Adrenal gland (tissue), 12 donors: ENCODE results near the gene VWF. TPM values are rescaled to one million over a fixed set of nuclear protein-coding genes. Genes with fewer than 3 reads are reported as not detected.

ENCODE experiments used
- DNase-seq, 7 donors: peaks; one replicate each; pipeline ENCODE4 v3.0.0-alpha.2; 2019 to 2020
- H3K27ac ChIP-seq, 5 donors: fragments of 200-600 bp; sonication (generic) in 4 of 5; 1 replicate in 3 of 5; 2 replicates in 2 of 5; pipeline versions ENCODE4 v1.5.1 to v1.8.0; 2016 to 2020; ENCODE audit warnings: mild to moderate bottlenecking in 1 of 5
- H3K27me3 ChIP-seq: fragments of 200-600 bp; 2 replicates; pipeline ENCODE4 v1.8.0; 2021
- H3K36me3 ChIP-seq, 2 donors: fragments of 200-600 bp; replicated peaks in 1 of 2; 1 replicate in 1 of 2; 2 replicates in 1 of 2; pipeline versions ENCODE4 v1.5.1 to v1.8.0; 2018 to 2022
- H3K4me1 ChIP-seq, 2 donors: fragments of 200-600 bp; replicated peaks in 1 of 2; 1 replicate in 1 of 2; 2 replicates in 1 of 2; pipeline versions ENCODE4 v1.5.1 to v1.8.0; 2018 to 2021
- H3K4me3 ChIP-seq, 4 donors: fragments of 200-600 bp; sonication (generic) in 3 of 4; one replicate each; pipeline ENCODE4 v1.5.1; 2016 to 2018
- H3K9me3 ChIP-seq, 3 donors: fragments of 200-600 bp; sonication (generic) in 1 of 3; replicated peaks in 1 of 3; 1 replicate in 2 of 3; 2 replicates in 1 of 3; pipeline versions ENCODE4 v1.5.1 to v1.8.0; 2016 to 2021
- CTCF ChIP-seq, 6 experiments: fragments of 450-650 bp in 4 of 6; fragments of 200-600 bp in 2 of 6; sonication (generic) in 1 of 6; IDR thresholded peaks; 1 replicate in 5 of 6; 2 replicates in 1 of 6; pipeline versions ENCODE4 v1.5.1 to v1.8.0; 2016 to 2021; ENCODE audit warnings: antibody characterized with exemption in 6 of 6, mild to moderate bottlenecking in 2 of 6, moderate library complexity in 1 of 6
- POLR2A ChIP-seq, 2 donors: fragments of 450-650 bp; IDR thresholded peaks; one replicate each; pipeline ENCODE4 v1.6.1; 2017; ENCODE audit warnings: antibody characterized with exemption in 2 of 2, mild to moderate bottlenecking in 2 of 2, moderate library complexity in 1 of 2
- WGBS, 4 donors: extraction: QIAGEN DNeasy Blood & Tissue Kit in 2 of 4; methylation state at CpG; one replicate each; pipeline versions ENCODE4 v1.1.5 to v1.1.7; 2013 to 2017; 5-methylcytosine and 5-hydroxymethylcytosine counted together
- intact Hi-C, 2 donors: fragments of 100-400 bp; cut with DNase I; formaldehyde crosslinking; loops; one replicate each; pipeline versions ENCODE4 v1.14.1 to v1.15.0; 2022 to 2023
- polyA plus RNA-seq, 3 donors: library from polyadenylated mRNA; stranded (reverse); fragments of 200-250 nt in 2 of 3; fragments of 350-450 nt in 1 of 3; fragmentation: Illumina TruSeq in 1 of 3; extraction: RNeasy Lipid Tissue Mini Kit (QIAGEN cat#74804) in 1 of 3; gene quantifications; one replicate each; pipeline ENCODE4 v1.2.3, GENCODE V29; 2013 to 2014
- total RNA-seq, 9 donors: library from RNA; depleted of rRNA in 4 of 9; stranded (reverse); fragments of >200 nt in 4 of 9; fragments of 120-200 nt in 1 of 9; fragmentation: NEBNext Ultra II Directional in 1 of 9; extraction: Animal tissue kit (Norgen Biotek cat#: 25700) in 1 of 9; gene quantifications; one replicate each; pipeline versions ENCODE4 v1.1.0 to v1.2.4, GENCODE V29; 2013 to 2023
- donor health status: healthy with polysubstance abuse.
- donor health status: Bipolar disorder and iron deficiency.
- donor health status: DM: yes; HTN: yes; CAD: no.
- donor health status: DM: no; HTN: no; CAD: no.
- donor health status: DM: no; HTN: no; CAD: no.
- donor health status: DM: yes; HTN: yes; CAD: no.

Gene VWF
- total and polyA plus RNA-seq, 12 donors, result 2.0 to 60.1 (median 36.2) TPM

- intact Hi-C loops, result no loop called here
- Histone ChIP-seq H3K36me3 (no peaks in the 10 kb centered on the region), H3K9me3 (no peaks in the 10 kb centered on the region), H3K27ac (no peak overlapping the region), H3K4me1 (peaks cover 0 to 6% of the 10 kb centered on the region in 2 donors), H3K27me3 (no peaks in the 10 kb centered on the region), H3K4me3 (no peak overlapping the region)
- TF ChIP-seq POLR2A (IDR thresholded peaks at IDR 0.05) (no peak), CTCF (IDR thresholded peaks at IDR 0.05) (no peak)
- DNase-seq, result no peak
- 87 to 93% (median 92%) methylated on average over 5 to 9 of the region's 9 CpGs for WGBS, 4 donors
Observed at GRCh38 chr12:6052206-6052939, 72.1 kb downstream of the VWF start.

- intact Hi-C loops, result no loop called here
- DNase-seq, result no peak
- 95 to 97% (median 96%) methylated on average over 8 of the region's 8 CpGs for WGBS, 4 donors
- Histone ChIP-seq H3K4me1 (no peaks in the 10 kb centered on the region), H3K27me3 (no peaks in the 10 kb centered on the region), H3K36me3 (no peaks in the 10 kb centered on the region), H3K27ac (no peak overlapping the region), H3K4me3 (no peak overlapping the region), H3K9me3 (no peaks in the 10 kb centered on the region)
- no peak for TF ChIP-seq POLR2A (IDR thresholded peaks at IDR 0.05)
- no peak for TF ChIP-seq CTCF (IDR thresholded peaks at IDR 0.05)
Observed at GRCh38 chr12:6049992-6050391, 74.5 kb downstream of the VWF start.

GRCh38 chr12:6049587-6049986, 74.9 kb downstream of the VWF start:
- no peaks in the 10 kb centered on the region for H3K36me3 ChIP-seq
- no peaks in the 10 kb centered on the region for H3K27me3 ChIP-seq
- no peaks in the 10 kb centered on the region for H3K4me1 ChIP-seq
- H3K27ac ChIP-seq, result no peak overlapping the region
- DNase-seq, result no peak
- no peaks in the 10 kb centered on the region for H3K9me3 ChIP-seq
- TF ChIP-seq POLR2A (IDR thresholded peaks at IDR 0.05) (no peak), CTCF (IDR thresholded peaks at IDR 0.05) (no peak)
- no peak overlapping the region for H3K4me3 ChIP-seq
- intact Hi-C loops, result no loop called here

- no peak overlapping the region for H3K27ac ChIP-seq
- no peaks in the 10 kb centered on the region for H3K27me3 ChIP-seq
- no peak overlapping the region for H3K4me3 ChIP-seq
- 64 to 72% (median 70%) methylated on average over 13 of the region's 13 CpGs for WGBS, 4 donors
- DNase-seq, result peak in 4 of 7 donors; percentile 40 to 72 (median 66)
- intact Hi-C loops, result no loop called here
- no peaks in the 10 kb centered on the region for H3K4me1 ChIP-seq
- TF ChIP-seq POLR2A (IDR thresholded peaks at IDR 0.05), result no peak
- TF ChIP-seq CTCF (IDR thresholded peaks at IDR 0.05), result no peak
- H3K36me3 ChIP-seq, result no peaks in the 10 kb centered on the region
- H3K9me3 ChIP-seq, result no peaks in the 10 kb centered on the region
Observed at GRCh38 chr12:6047249-6048237, 76.9 kb downstream of the VWF start.
